ENCODE data around the gene WDR20.
"Not testable (repeated sequence)": the region's sequence is repeated elsewhere in the genome, so short reads cannot be mapped to it uniquely, and the experiment has no call there.

Gene WDR20

GRCh38 chr14:102095871-102096568 lies 43.7 kb upstream of the WDR20 start:
- no peak for TF ChIP-seq CTCF (IDR thresholded peaks at IDR 0.05)
- Histone ChIP-seq H3K4me1 (ENCODE audit: control insufficient read depth in 1 of 2, insufficient read depth in 1 of 2, low read depth in 1 of 2, low read length in 1 of 2) (no peaks in the 10 kb centered on the region), H3K27me3 (peaks cover 8% of the 10 kb centered on the region), H3K27ac (no peak overlapping the region), H3K4me3 (ENCODE audit: low read depth in 1 of 2, low read length in 1 of 2) (no peak overlapping the region), H3K36me3 (no peaks in the 10 kb centered on the region), H3K9me3 (no peaks in the 10 kb centered on the region)

- H3K27me3 ChIP-seq: peaks cover 8% of the 10 kb centered on the region
- no peaks in the 10 kb centered on the region for H3K36me3 ChIP-seq
- H3K9me3 ChIP-seq: no peaks in the 10 kb centered on the region
- H3K27ac ChIP-seq: no peak overlapping the region
- H3K4me1 ChIP-seq (ENCODE audit: control insufficient read depth in 1 of 2, insufficient read depth in 1 of 2, low read depth in 1 of 2, low read length in 1 of 2): no peaks in the 10 kb centered on the region
- no peak overlapping the region for H3K4me3 ChIP-seq (ENCODE audit: low read depth in 1 of 2, low read length in 1 of 2)
- TF ChIP-seq CTCF (IDR thresholded peaks at IDR 0.05): peak; percentile 71
Observed at GRCh38 chr14:102096569-102097188, 43.0 kb upstream of the WDR20 start.

GRCh38 chr14:102097441-102098135 lies 42.1 kb upstream of the WDR20 start:
- Histone ChIP-seq H3K4me1 (ENCODE audit: control insufficient read depth in 1 of 2, insufficient read depth in 1 of 2, low read depth in 1 of 2, low read length in 1 of 2) (no peaks in the 10 kb centered on the region), H3K4me3 (ENCODE audit: low read depth in 1 of 2, low read length in 1 of 2) (no peak overlapping the region), H3K9me3 (no peaks in the 10 kb centered on the region), H3K27ac (no peak overlapping the region), H3K27me3 (peaks cover 8% of the 10 kb centered on the region), H3K36me3 (no peaks in the 10 kb centered on the region)
- TF ChIP-seq CTCF (IDR thresholded peaks at IDR 0.05): no peak

GRCh38 chr14:102103062-102103695 lies 36.5 kb upstream of the WDR20 start:
- no peak overlapping the region for H3K27ac ChIP-seq
- no peak for TF ChIP-seq CTCF (IDR thresholded peaks at IDR 0.05)
- no peak overlapping the region for H3K4me3 ChIP-seq (ENCODE audit: low read depth in 1 of 2, low read length in 1 of 2)
- H3K4me1 ChIP-seq (ENCODE audit: control insufficient read depth in 1 of 2, insufficient read depth in 1 of 2, low read depth in 1 of 2, low read length in 1 of 2): no peaks in the 10 kb centered on the region
- no peaks in the 10 kb centered on the region for H3K36me3 ChIP-seq
- H3K9me3 ChIP-seq: no peaks in the 10 kb centered on the region
- H3K27me3 ChIP-seq: no peaks in the 10 kb centered on the region

- Histone ChIP-seq H3K27me3 (no peaks in the 10 kb centered on the region), H3K36me3 (no peaks in the 10 kb centered on the region), H3K4me1 (ENCODE audit: control insufficient read depth in 1 of 2, insufficient read depth in 1 of 2, low read depth in 1 of 2, low read length in 1 of 2) (no peaks in the 10 kb centered on the region), H3K27ac (no peak overlapping the region), H3K4me3 (ENCODE audit: low read depth in 1 of 2, low read length in 1 of 2) (no peak overlapping the region), H3K9me3 (no peaks in the 10 kb centered on the region)
- TF ChIP-seq CTCF (IDR thresholded peaks at IDR 0.05): no peak
Observed at GRCh38 chr14:102105369-102105768, 34.3 kb upstream of the WDR20 start.

GRCh38 chr14:102109332-102109731 lies 30.4 kb upstream of the WDR20 start:
- not testable (repeated sequence) for H3K27me3 ChIP-seq; H3K36me3 ChIP-seq; H3K4me1 ChIP-seq (ENCODE audit: control insufficient read depth in 1 of 2, insufficient read depth in 1 of 2, low read depth in 1 of 2, low read length in 1 of 2); H3K4me3 ChIP-seq (ENCODE audit: low read depth in 1 of 2, low read length in 1 of 2); H3K27ac ChIP-seq; H3K9me3 ChIP-seq

All from neutrophil (primary cell).